Activated CD8-positive, alpha-beta memory T cell treated with anti-CD3 and anti-CD28 coated beads, Interleukin-2, amount 50 U/mL, for 4 hours (primary cell): ENCODE results near the gene SASH1.

Experiments
- DNase-seq: peaks from one replicate; pipeline ENCODE4 v3.0.0-alpha.2; 2020

SASH1 gene

DNA sequence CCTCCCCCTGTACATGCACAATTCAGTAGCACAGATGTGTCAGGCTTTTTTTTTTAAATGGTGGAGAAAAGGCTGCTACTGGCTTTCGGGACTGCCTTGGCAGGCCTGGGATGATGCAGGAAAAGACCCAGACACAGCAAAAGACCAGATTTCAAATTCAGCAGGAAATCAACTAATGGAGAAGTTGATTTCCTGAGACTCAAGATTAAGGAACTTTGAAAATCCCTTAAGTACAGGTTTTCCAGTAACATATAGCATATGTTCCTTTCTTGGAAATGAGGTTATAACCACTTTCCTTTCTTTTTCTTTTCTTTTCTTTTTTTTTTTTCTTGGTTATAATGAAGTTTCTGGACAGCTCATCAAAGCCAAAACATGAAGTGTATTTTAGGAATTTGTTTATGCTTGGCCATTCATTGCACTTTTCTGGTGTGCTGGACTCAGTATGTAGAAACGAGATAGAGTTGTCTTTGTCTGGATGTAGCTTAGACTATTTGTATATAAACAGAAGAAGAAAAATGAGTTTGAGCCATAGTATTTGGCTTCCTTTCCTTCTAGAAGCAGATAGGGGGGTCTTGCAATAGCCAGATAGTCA is 119.4 kb downstream of the SASH1 start:
- DNase-seq, result no peak

DNA sequence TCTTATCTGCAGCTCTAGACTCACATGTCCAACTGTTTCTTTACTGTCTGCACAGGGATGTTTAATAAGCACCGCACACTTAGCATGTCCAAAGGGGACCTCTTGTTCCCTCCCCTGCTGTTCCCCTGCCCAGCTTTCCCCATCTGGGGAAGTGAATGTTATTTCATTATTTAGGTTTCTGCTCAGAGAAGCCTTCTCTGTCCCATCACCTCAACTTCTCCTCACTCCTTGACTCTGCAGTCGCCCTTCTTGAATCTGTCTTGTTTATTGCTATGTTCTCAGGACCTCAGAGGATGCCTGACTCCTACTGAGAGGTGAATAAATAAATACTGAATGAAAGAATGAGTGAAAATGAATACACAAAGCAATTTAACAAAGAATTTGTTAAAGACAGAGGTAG is 121.0 kb downstream of the SASH1 start:
- no peak for DNase-seq

DNA sequence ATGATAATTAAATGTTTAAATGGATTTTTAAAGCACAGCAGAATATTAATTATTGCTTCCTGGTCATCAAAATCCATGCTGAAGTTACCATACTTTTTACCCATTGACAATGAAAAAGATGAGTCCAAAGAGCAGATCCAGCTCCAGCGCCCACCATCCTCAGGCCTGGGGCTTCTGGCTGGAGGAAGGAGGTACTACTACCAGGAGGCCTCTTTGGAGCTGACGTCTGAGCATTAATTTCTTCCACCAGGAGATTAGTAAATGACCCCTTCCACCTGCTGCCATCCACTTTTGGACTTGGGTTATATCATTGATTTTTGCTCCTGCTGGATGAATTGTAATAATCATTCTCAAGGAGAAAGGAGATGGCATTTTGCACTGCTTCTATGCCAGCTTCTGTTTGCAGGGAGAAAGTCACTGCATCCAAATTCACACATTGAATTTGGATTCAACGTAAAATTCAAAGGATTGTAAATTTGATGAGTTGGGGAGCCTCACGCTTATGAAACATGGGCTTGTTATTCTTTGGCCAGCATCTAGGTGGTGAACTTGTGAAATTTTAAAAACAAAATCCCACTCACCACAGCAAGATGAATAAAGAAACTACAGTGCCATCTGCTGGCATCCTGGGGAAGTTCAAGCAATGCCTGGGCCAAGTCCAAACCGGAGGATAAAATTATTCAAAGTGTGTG is 121.8 kb downstream of the SASH1 start:
- peak; percentile 44 for DNase-seq

DNA sequence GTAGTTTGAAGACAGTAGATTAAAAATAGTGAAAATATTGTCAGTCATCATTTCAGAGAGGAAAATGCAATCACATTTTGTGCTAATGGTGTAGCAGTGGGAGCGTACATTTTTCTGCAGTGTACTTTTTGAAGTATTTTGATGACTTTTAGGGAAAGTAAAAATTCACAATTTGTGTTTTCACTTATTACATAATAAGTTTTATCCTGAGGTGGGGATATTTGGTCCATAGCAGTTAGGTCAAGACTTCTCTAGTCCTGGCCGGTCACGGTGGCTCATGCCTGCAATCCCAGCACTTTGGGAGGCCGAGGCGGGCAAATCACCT is 122.3 kb downstream of the SASH1 start:
- no peak for DNase-seq

DNA sequence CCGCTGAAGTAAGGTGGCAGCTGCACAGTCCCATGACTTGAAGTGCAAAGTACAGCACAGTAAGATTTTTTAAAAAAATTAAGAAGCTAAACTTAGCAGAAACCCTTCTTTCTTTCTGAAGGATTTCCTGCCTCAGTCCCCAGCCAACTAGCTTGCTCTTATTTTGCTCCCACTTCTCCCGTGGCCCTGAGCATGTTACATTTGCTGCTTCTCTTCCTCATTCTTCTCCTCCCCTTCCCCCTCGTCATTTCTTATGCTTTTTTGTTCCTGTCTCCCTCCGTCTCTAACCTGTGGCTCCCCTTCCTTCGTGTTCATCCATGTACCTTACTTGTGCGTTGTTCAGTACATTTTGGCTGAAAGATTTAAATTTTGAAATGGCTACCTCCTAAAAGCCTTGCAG is 123.0 kb downstream of the SASH1 start:
- DNase-seq, result no peak

DNA sequence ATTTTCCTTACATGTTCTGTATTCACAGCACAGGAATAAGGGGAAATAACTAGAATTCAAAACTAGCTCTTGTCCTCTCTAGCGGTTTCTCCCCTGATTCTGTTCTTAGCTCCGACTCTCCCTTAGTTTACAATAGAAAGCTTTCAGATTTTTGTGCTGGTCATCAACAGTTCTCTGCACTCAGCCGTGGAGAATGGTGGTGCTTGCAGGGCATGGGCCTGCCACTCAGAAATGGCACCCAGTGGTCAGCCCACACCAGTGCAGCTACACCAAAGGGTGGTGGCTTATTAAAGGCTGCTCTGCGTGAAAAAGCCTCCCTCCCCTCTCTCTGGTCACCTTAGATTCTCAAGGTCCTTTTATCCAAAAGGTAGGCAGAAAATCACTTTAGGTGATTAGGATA is 123.5 kb downstream of the SASH1 start:
- no peak for DNase-seq

DNA sequence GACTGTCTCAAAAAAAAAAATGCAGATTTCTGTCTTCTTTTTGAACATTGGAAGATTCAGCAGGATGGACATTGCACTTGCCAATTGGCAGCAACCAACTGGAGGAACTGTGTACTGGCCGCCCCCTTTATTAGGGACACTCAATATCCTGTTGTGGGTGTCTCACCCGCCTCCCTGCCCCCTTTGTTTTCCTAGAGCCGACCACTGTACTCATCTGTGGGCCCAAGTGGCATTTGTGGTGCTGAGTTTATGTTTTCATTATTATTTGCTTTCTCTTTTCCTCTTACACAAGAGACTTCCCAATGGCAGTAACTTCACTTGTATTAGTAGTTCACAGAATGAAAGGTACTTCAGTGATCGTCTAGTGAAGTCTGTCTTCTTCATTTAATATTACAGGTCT is 125.3 kb downstream of the SASH1 start:
- DNase-seq, result no peak

DNA sequence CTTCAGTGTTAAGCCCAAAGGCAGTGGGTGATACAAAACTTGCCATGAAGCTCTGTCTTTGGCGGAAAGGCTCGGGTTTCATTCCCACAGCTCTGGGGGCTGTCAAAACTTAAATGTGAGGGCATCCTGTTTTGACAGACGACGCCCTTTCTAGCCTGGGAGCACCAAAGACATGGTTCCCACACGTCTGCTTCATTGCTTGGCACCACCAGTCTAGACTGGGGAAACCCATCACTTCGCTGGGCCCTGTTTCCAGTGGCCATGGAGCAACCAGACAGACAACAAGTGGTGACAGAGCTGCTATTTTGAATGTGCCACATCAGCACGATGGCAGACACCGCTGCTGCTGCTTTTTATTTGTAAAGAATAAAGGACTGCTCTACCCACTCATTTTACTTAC is 127.5 kb downstream of the SASH1 start:
- no peak for DNase-seq

DNA sequence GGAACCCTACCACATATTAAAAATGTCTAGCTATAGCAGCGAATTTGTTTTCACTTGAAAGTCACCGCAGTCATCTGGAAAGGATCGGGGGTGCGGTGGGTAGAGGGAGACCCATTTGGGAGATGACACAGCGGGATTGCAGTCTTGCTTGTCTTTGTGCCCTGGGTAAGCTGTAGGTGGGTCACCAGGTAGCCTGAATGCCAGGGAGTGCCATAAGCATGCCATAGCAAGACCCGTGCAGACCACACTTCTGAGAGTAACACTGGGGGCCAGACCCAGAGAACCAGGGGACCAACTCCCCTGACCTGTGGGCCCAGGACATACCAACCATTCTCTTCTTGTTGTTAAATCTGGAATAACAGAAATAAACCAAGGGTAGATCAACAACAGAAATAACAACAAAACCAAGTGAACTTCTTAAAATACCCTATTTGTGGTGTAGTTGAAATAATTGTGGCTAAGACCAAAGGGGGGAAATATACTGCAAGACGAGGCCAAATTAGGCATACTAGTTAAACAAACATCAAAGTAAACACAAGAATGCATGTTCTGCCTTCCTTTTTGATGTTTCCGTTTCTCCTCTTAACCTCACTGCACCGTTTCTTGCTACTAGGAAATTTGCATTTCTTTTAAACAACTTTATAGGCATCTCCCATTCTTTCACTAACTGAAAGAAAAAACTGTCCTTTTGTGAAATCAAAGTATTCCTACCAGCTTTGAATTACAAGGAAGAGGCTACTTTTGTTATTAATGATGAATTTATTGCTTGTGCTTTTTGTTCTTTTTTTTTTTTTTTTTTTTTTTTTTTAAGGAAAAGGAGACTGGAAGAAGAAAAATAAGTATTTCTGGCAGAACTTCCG is 128.2 kb downstream of the SASH1 start:
- DNase-seq, result no peak

DNA sequence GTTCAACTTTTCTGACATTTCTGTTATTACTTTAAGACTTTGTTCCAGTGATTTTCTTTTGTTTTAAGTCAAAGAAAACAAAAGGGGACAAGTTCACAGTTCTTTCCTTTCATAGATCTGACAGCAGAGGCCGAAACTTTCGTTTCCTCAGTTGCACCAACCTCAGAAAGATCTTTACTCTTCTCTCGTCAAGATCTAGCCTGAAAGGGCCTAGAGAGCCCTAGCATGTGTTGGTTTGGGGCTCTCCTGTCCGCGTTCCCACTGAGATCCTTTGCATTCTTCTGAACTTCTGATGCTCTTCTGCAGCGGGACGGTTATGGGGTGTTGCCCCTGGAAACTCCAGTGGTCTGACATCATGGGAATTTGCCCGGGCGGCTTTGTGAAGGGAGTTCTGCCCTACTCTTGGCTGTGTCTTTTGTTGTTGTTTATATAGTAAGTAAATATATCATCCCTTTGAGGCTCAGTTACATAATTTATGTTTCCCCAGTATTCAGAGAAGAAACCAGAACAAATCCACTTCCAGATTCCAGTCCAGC is 129.1 kb downstream of the SASH1 start:
- DNase-seq, result no peak

DNA sequence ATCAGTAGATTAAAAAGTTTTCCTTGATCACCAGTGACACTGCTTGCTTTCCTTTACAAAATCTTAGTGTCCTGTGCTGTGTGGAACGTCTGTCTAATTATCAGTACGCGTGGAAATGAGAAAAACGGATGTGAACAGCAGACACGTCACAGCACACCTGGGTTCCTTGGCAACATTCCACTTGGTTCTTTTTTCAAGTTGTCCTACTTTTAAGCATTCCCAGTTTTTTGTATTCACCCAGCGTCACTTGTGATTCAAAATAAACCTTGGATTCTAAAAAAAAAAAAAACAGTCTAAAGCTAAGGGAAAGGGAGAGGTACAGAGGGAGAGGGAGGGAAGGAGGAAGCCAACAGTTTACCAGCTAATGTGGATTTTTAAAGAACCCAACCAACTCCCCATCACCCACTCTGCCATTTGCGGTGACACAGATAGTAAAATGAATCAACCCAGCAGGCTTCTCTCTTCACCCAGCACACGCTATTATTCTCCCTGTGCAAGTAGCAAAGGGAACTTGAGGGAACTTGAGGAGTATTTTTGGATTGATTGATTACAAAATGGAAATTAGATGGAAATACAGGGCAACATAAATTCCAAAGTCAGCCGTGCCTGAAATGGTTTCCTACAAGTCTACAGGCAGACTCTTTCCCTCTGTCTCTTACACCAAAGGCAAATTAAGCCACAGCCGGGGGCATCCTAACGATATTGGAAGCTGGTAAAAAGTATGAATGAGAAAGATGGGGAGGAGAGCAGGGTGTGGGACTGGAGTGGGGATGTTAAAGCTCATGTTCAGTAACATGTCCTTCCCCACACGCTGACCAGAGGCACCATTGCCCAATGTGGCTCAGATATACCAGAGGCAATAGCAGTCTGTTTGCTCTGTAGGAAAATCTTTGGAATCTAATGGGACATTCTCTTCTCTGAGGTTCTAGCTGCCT is 129.8 kb downstream of the SASH1 start:
- DNase-seq, result no peak

DNA sequence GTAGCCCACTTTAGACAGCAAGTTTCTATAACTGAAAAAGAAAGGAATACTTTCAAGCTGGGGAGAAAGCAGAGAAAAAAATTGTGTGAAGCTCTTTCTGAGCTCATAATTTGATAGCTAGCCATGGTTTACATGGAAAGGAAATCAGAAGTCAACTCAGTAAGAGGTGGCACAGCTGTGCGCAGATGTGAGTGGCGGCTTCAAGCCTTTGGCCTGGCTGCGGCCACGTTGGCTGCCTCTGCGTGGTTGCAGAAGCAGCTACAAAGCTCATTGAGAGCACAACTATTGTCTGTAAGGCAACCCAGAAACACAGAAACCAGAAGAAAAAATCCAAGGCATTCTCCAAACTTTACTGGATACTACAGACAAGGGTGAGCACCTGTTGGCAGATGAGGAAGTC is 136.9 kb downstream of the SASH1 start:
- no peak for DNase-seq

DNA sequence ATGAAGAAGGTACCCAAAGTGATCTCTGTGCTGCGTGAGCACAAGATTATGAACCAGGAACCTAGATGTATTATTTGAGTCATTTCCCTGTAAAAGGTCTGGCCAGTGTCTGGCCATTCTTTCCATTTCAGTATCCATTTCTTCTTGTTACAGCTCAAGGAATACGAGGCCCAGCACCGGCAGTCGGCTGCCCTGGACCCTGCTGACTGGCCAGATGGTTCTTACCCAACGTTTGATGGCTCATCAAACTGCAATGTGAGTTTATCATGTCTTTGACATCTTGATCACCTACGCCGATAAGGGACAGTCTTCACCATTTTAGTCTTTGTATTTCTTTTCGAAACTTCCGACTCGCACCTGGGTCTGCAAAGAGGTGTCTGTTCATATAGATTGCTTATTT is 144.8 kb downstream of the SASH1 start:
- no peak for DNase-seq

DNA sequence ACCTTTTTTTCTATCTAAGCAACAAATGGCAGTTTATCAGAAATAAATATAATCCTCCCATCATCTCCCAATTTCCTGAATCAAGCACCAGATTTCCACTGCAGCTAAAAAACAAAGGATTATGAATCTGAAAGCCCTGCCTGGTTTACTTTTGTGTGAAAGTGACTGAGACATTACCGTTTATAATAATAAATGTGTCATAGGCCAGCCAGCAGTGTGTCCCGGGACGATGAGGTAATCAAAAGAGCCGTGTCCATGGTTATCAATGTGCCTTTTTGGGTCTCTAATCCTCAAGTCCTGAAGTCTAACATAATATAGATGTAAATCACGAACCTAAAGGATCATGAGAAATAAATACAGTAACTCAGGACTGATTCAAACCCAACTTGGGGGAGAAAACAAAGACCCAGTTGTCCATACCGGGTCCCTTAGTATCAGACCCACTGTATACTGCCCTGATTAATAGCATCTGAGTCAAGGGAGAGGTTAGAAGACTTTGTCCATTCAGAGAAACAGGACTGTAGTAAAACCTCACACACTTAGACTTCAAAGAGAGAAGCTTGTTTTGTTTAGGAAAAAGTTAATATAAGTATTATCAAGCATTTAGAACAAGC is 149.1 kb downstream of the SASH1 start:
- no peak for DNase-seq

DNA sequence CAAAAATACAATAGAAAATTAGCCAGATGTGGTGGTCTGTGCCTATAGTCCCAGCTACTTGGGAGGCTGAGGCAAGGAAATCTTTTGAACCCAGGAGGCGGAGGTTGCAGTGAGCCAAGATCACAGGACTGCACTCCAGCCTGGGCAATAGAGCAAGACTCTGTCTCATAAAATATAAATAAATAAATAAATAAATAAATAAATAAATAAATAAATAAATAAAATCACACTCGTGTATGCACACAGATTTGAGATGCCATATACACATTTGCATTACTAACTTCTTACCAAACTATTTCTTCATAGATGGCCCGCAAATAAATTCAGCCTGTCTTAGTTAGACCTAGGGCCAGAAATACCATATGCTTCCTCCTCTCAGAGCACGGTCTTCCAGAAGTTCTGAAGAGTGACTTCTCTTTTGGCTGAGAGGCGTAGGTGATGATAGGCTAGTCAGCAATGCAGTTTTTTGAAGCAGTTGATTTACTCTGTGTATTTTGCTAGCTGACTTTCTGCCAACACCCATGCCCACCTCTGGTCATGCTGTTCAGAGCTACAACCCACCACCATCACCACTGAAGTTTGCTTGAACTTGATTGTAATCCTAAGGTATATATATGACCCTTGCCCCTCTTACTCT is 150.1 kb downstream of the SASH1 start:
- no peak for DNase-seq

DNA sequence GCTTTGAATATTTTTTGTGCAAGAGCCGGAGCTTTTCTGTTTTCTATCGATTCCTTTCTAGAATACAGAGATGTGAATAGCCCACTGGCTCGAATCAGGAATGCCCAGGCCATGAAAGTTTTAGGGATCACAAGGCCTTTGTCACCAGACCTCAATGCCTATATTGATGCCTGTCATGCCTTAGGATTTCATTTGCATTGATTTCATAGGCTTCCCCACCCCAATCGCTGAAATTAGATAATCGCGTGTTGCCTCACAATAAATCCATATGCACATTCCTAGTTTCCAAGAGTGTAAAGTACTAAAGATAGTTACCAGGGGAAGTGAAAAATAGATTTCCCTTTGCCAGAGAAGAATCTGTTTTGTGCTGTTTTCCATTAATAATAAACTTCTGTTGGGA is 150.8 kb downstream of the SASH1 start:
- DNase-seq, result no peak

DNA sequence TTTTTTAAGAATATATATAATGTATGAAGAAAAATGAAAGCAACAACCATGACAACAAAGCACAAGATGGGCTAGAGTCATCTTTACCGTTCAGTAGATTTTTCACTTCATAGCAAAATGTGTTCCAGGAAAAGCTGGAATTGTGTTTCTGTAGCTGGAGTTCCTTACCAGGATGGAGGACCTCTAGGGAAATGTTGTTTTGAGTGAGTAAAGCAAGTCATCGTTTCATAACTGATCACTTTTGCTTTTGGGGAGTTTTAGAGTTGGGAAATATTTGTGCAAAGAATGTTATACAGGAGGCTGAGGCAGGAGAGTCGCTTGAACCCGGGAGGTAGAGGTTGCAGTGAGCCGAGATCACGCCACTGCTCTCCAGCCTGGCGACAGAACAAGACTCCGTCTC is 151.6 kb downstream of the SASH1 start:
- DNase-seq, result no peak

DNA sequence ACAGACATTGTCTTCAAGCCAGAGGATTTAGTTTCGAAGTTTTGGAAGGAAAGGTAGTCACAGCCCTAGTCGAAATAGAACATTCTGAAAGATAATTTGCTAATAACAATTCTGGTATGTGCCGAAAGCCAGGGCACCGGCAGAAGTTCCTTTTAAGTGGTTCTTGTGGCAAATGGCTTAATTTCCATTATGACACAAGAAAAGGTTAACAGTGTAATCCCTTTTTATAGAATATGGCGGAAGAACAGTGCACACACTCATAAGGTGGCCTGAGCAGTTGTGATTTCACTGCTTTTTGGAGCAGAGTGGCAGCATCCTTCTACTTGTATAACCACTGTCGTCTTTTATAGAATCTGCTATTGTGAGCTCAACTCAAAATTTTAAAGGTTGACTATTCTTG is 152.4 kb downstream of the SASH1 start:
- no peak for DNase-seq

DNA sequence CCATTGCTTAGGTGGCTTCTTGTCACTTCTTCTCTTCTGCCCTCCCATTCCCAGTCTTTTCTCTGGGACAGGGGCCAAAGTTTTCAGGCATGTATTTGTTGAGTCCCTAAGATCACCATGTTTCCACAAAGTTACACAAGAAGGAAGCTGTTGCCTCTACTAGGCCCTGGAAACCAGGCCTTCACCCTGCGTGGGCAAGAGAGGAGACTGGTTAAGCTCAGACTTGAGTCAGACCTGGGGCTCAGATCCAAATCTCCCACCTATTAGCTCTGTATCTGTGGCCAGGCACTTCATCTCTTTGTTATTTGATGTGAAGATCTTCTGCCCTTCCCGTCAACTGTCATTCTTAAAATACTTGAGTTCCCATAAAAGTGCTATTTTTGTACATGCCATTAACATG is 154.6 kb downstream of the SASH1 start:
- DNase-seq, result no peak

DNA sequence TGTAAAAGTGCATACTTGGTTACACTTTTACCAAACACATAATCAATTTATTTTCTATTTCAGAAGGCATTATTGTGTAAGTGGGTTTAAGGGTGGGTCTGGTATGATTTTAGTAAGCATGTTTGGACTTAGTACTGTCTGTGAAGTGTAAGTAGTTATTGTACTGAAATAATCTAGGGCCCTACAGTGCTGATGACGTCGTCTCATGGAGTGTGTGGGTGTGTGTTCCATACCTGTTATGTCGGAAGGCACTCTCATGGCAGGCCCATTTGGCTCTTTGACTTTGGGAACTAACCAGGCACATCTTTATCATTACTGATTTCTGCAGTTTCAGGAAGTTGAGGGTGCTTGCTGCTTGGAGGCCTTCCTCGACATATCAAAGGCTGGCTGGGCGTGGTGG is 155.1 kb downstream of the SASH1 start:
- DNase-seq, result no peak

DNA sequence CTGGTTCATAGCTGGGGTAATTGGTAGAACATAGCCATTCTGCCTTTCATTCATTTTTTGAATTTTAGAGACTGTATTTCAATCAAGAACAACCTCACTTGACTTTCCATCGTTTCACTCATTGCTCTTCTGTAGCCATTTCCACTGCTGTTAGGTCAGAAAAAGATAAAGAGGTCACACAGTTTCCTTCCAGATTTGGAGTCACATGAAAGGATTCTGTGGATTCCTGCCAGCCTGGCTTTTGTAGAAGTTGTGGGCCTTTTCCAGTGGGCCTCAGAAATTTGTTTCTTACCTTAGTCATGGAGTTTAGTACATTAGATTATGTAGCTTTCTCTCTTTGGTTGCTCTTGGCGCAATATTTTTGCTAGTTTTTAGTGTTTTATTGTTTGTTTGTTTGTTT is 157.8 kb downstream of the SASH1 start:
- DNase-seq, result no peak

DNA sequence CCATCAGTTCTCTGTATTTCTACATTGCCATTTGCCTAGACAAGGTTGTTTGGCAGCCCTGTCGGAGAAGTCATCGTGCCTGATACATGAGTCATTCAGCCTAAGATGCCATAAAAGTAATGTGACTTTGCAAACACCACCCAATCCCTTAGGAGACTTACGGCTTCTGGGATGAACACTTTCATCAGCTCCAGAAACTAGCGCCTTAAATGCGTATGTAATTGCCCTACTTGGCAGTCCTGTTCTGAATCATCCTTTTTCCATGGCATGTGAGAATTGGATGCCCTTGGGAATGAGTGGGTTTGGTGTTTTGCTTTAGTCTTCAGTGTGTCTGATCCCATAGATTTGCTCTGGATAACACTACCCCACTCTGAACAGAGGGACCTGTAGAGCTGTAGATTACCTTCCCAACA is 158.5 kb downstream of the SASH1 start:
- DNase-seq, result no peak
